GM12891 (cell line): ENCODE results near the gene ANK3.

Experiments used
- PAX5 ChIP-seq: IDR thresholded peaks from 2 replicates; pipeline ENCODE4 v1.6.1; 2011; ENCODE audit warnings: low read length, moderate library complexity, mild to moderate bottlenecking; ENCODE audit not compliant: insufficient read depth, severe bottlenecking
- POLR2A ChIP-seq: IDR thresholded peaks from 2 replicates; pipeline ENCODE4 v1.6.1; 2011; ENCODE audit warnings: low read depth, low read length, control low read depth
- POLR2AphosphoS5 ChIP-seq: IDR thresholded peaks from 2 replicates; pipeline ENCODE4 v1.6.1; 2011; ENCODE audit warnings: low read depth, low read length, control low read depth
- POU2F2 ChIP-seq: IDR thresholded peaks from 2 replicates; pipeline ENCODE4 v1.6.1; 2011; ENCODE audit warnings: low read depth, mild to moderate bottlenecking, control low read depth, low read length, moderate library complexity
- SPI1 ChIP-seq: IDR thresholded peaks from 2 replicates; pipeline ENCODE4 v1.6.1; 2011; ENCODE audit warnings: low read depth, low read length, control low read depth
- TAF1 ChIP-seq: IDR thresholded peaks from 2 replicates; pipeline ENCODE4 v1.6.1; 2011; ENCODE audit warnings: low read depth, low read length, control low read depth

GRCh38 chr10:60340973-60341372 lies 48.7 kb downstream of the ANK3 start:
- TF ChIP-seq POLR2A (no peak), POLR2AphosphoS5 (no peak), SPI1 (no peak), TAF1 (no peak), PAX5 (no peak), POU2F2 (no peak)
